ENCODE results near the gene ERBB3.

The ERBB3 gene

GRCh38 chr12:56110571-56110970 lies 30.6 kb downstream of the ERBB3 start:
- Histone ChIP-seq H3K27ac (ENCODE audit: low read depth, low read length) (no peak overlapping the region), H3K27me3 (ENCODE audit: control insufficient read depth, low read length) (no peaks in the 10 kb centered on the region), H3K4me3 (ENCODE audit: low read length) (no peak overlapping the region), H4K20me1 (ENCODE audit: control insufficient read depth, insufficient read depth, low read depth, low read length) (peaks cover 15% of the 10 kb centered on the region), H3K4me2 (ENCODE audit: low read length) (no peak overlapping the region), H3F3A (ENCODE audit: control insufficient read depth, insufficient read depth) (peaks cover 76% of the 10 kb centered on the region), H3K9me2 (replicated peaks; ENCODE audit: control insufficient read depth, low read length) (no peaks in the 10 kb centered on the region), H3K4me1 (ENCODE audit: control insufficient read depth, low read length) (peaks cover 24% of the 10 kb centered on the region), H3K79me2 (ENCODE audit: control insufficient read depth, low read length) (peaks cover 34% of the 10 kb centered on the region), H3K36me3 (ENCODE audit: control insufficient read depth, low read length) (peaks cover 86% of the 10 kb centered on the region), H3K9me3 (ENCODE audit: control insufficient read depth, insufficient read depth, low read length) (no peaks in the 10 kb centered on the region)
- TF ChIP-seq EZH2phosphoT487 (IDR thresholded peaks at IDR 0.05; ENCODE audit: borderline replicate concordance, low read length) (no peak), CTCF (IDR thresholded peaks at IDR 0.05; ENCODE audit: low read depth, low read length, poor library complexity, severe bottlenecking) (no peak)

- peak overlapping the region; percentile 91 for H3K27ac ChIP-seq (ENCODE audit: low read depth, low read length)
- no peaks in the 10 kb centered on the region for H3K9me3 ChIP-seq (ENCODE audit: control insufficient read depth, insufficient read depth, low read length)
- no peaks in the 10 kb centered on the region for H3K27me3 ChIP-seq (ENCODE audit: control insufficient read depth, low read length)
- TF ChIP-seq CTCF (IDR thresholded peaks at IDR 0.05; ENCODE audit: low read depth, low read length, poor library complexity, severe bottlenecking) (no peak), EZH2phosphoT487 (IDR thresholded peaks at IDR 0.05; ENCODE audit: borderline replicate concordance, low read length) (no peak)
- no peaks in the 10 kb centered on the region for H3K9me2 ChIP-seq (replicated peaks; ENCODE audit: control insufficient read depth, low read length)
- peaks cover 12% of the 10 kb centered on the region for H3K4me1 ChIP-seq (ENCODE audit: control insufficient read depth, low read length)
- H3K36me3 ChIP-seq (ENCODE audit: control insufficient read depth, low read length): peaks cover 71% of the 10 kb centered on the region
- H3F3A ChIP-seq (ENCODE audit: control insufficient read depth, insufficient read depth): peaks cover 77% of the 10 kb centered on the region
- H3K4me2 ChIP-seq (ENCODE audit: low read length): no peak overlapping the region
- no peaks in the 10 kb centered on the region for H4K20me1 ChIP-seq (ENCODE audit: control insufficient read depth, insufficient read depth, low read depth, low read length)
- no peak overlapping the region for H3K4me3 ChIP-seq (ENCODE audit: low read length)
- H3K79me2 ChIP-seq (ENCODE audit: control insufficient read depth, low read length): peaks cover 21% of the 10 kb centered on the region
These were observed 34.1 kb downstream of the ERBB3 start for GRCh38 chr12:56114084-56114483.

GRCh38 chr12:56115329-56115728 lies 35.4 kb downstream of the ERBB3 start:
- H3K79me2 ChIP-seq (ENCODE audit: control insufficient read depth, low read length): peaks cover 32% of the 10 kb centered on the region
- no peaks in the 10 kb centered on the region for H4K20me1 ChIP-seq (ENCODE audit: control insufficient read depth, insufficient read depth, low read depth, low read length)
- H3K4me2 ChIP-seq (ENCODE audit: low read length): peak overlapping the region; percentile 99
- H3K4me3 ChIP-seq (ENCODE audit: low read length): peak overlapping the region; percentile 82
- H3K9me3 ChIP-seq (ENCODE audit: control insufficient read depth, insufficient read depth, low read length): no peaks in the 10 kb centered on the region
- TF ChIP-seq EZH2phosphoT487 (IDR thresholded peaks at IDR 0.05; ENCODE audit: borderline replicate concordance, low read length) (no peak), CTCF (IDR thresholded peaks at IDR 0.05; ENCODE audit: low read depth, low read length, poor library complexity, severe bottlenecking) (no peak)
- H3K9me2 ChIP-seq (replicated peaks; ENCODE audit: control insufficient read depth, low read length): no peaks in the 10 kb centered on the region
- H3F3A ChIP-seq (ENCODE audit: control insufficient read depth, insufficient read depth): peaks cover 73% of the 10 kb centered on the region
- peak overlapping the region; percentile 91 for H3K27ac ChIP-seq (ENCODE audit: low read depth, low read length)
- H3K36me3 ChIP-seq (ENCODE audit: control insufficient read depth, low read length): peaks cover 66% of the 10 kb centered on the region
- H3K4me1 ChIP-seq (ENCODE audit: control insufficient read depth, low read length): peaks cover 25% of the 10 kb centered on the region
- H3K27me3 ChIP-seq (ENCODE audit: control insufficient read depth, low read length): no peaks in the 10 kb centered on the region

Data from DOHH2 (cell line).